Activated CD8-positive, alpha-beta memory T cell treated with anti-CD3 and anti-CD28 coated beads for 1 hour (primary cell): Measurements from ENCODE around the gene SP3.

Experiments used
- DNase-seq, 2 donors: peaks; one replicate each; pipeline ENCODE4 v3.0.0-alpha.2; 2020; ENCODE audit warnings: low read depth in 1 of 2; ENCODE audit errors: extremely low read depth in 1 of 2

Gene SP3

DNA sequence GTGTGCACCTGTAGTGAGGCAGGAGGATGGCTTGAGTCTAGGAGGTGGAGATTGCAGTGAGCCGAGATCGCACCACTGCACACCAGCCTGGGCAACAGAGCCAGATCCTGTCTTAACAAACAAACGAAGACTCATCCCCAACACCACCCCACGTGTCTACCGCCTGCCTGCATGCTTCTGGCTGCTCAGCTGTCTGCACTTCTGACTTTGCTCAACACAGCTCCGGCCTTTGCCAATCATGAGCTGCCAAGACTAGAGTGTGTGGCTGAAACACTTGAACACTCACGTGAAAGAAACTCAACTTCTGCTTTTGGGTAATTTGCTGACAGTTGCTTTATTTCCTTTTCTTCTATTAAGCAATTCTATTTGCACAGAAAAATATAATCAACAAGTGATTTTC is 32.1 kb upstream of the SP3 start:
- DNase-seq, result no peak

- DNase-seq, result no peak
Measured at GRCh38 chr2:173996766-173997165, 31.6 kb upstream of the SP3 start.

DNA sequence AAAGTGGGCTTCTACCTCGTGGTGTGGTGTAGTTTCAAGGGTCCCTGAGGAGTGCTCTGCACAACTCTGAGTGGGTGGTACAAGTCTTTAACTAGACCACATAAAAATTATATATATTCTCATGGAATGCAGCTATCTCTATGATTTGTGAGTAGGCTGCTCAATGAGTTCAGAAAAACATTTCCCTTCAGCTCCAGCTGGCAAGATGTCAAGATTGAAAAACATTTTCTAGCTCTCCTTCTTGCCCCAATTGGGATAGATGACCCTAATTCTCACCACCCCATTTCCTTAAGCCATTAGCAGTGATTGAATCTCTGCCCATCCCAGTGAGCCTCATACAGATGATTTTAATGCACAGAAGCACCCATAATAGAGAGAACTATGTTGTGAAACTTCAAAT is 28.3 kb upstream of the SP3 start:
- no peak for DNase-seq

DNA sequence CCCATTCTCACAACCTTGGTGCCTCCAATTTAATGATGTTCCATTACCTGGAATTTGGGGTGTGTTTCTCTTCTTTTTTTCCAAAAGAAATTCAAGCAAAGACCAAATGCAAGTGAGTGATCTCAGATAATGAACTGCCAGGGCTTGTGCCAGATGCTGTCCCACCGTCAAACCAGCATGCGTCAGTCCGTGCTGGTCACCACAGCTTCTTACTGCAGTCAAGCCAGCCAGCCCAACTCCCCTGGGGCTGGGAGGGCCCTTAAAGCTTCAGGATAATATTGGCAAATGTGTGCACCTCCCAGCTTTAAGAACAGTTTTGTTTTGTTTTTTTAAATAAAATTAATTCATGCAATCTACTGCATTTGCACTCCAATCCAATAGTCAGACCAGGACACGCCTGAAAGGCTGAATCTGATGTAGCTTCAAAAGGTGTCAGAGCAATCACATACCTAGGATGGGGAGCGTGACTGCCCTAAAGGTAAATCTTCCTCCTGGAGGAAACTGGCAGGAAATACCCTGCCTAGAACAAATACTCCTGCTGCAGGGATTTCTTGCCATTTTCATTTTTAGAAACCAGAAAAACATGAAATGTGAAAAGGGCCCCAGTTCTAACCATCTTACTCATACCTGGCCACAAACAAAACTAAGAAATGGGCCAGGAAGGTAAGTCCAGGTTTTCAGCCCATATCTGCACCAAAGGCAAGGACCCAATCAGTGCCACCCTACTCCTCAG is 26.8 kb upstream of the SP3 start:
- DNase-seq, result no peak

DNA sequence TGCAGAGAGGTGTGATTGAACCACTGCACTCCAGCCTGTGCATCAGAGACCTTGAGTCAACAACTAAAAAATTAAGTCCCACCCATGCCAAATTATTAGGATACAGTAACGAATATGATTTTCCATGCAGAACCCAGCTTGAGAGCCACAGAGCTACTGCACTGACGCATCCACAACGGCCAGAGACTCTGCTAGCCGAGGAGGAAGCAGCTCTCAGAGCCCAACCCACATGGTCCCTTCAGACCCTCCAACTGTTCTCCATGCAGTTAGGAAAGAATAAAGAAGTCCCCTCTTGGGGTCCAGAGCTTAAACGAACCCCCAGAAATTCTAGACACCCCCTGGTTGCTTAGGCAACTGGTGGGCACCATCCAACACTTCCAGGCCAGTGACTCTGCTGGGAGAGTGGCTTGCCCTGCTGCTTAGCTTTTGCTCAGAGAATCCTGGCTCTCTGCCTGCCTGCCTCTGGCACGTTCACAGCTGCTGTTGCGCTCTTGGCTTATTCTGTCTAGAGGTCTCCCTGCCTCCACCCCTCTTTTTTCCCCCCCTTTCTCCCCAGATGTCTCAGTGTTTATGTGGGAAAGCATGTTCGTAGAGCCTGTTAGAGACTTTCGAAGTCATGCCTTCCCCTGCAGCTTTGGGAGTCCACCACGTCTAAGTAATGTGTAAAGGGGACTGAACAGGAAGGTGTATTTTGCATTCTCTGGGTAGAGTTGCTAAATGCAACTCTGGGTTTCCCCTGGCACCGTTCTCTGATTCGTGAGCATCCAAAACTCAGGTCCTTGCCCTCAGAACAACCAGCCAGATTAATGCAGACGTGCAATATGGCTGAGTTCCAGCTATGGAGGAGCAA is 26.0 kb upstream of the SP3 start:
- DNase-seq, result no peak

DNA sequence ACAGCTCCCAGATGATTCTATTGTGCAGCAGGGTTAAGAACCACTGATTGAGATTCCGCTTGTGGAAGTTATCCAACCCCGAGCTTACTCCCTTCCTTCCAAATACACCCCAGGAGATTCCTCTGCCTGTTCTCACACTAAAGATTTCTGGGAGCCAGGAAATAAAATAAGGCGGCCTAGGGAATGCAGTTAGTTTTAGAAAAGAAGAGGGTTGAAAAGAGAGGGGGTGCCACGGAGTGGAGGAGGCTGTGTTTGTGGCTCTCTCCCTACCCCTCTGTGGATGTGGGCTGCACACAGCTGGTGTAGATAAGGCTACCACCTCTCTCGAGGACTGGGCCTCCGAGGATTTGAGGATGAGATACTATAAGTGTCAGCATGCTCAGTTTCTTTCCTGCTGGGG is 25.1 kb upstream of the SP3 start:
- DNase-seq, result no peak

- no peak for DNase-seq
Measured at GRCh38 chr2:173989884-173990215, 24.7 kb upstream of the SP3 start.

DNA sequence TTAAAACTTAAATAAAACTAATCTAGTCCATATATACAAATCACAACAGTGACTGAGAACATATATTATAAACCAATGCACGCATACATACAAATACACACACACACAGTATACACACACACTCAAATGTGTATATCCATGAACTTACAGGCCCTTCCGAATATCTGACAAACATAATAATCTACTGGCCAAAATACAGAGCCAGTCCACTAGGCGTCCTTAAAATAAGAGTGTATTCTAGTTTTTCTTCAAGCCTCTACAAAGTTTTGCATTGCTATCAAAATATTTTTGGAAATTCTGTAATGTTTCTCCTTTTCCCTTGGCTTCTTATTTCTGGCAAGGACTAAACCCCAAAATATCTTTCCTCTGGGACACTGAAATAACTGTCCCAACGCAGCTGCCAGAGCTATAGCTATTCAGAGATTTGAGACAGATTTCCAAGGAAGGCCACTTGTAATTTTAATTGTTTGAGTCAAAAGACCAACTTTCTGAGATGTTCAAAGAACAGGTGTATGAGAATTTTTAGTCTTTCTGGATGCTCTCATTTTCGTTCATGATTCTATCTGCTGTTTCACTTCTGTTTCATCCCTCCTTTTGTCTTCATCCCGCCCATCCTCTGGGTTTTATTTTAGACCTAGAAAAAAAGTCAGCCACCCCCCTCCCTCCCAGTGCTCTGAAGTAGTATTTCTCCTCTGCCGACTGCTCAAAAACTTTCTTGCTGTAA is 24.1 kb upstream of the SP3 start:
- no peak for DNase-seq

- no peak for DNase-seq
Measured at GRCh38 chr2:173986805-173987204, 21.6 kb upstream of the SP3 start.

GRCh38 chr2:173985605-173985992 is 20.4 kb upstream of the SP3 start:
- no peak for DNase-seq

GRCh38 chr2:173984866-173985604 is 19.9 kb upstream of the SP3 start:
- no peak for DNase-seq

GRCh38 chr2:173983391-173983871 is 18.3 kb upstream of the SP3 start:
- DNase-seq, result no peak

- no peak for DNase-seq
Measured at GRCh38 chr2:173982918-173983317, 17.7 kb upstream of the SP3 start.

- no peak for DNase-seq
Measured at GRCh38 chr2:173982182-173982714, 17.1 kb upstream of the SP3 start.

DNA sequence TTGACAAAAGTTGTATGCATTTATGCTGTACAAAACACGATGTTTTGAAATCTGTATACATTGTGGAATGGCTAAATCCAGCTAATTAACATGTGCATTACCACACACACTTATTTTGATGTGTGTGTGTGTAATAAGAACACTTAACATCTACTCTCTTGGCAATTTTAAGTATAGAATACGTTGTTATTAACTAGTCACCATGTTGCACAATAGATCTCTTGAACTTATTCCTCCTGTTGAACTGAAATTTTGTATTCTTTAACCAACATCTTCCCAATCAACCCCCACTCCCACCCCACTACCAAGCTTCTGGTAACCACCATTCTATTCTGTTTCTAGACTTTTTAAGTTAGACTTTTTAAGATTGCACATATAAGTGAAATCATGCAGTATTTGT is 16.3 kb upstream of the SP3 start:
- no peak for DNase-seq

GRCh38 chr2:173979751-173980351 is 14.7 kb upstream of the SP3 start:
- DNase-seq, result no peak

DNA sequence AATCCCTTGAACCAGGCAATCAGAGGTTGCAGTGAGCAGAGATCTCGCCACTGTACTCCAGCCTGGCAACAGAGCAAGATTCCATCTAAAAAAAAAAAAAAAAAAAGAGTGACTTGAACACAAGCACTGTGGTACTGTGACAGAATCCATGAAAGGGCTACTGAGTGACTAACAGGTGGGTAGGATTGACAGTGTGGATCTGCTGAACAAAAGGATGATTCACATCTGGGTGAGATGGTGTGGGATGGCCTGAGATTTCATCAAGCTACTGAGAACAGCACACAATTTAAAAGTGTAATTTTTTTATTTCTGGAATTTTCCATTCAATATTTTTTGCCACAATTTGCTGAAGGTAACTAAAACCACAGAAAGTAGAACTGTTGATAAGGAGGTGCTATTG is 13.3 kb upstream of the SP3 start:
- DNase-seq, result no peak

DNA sequence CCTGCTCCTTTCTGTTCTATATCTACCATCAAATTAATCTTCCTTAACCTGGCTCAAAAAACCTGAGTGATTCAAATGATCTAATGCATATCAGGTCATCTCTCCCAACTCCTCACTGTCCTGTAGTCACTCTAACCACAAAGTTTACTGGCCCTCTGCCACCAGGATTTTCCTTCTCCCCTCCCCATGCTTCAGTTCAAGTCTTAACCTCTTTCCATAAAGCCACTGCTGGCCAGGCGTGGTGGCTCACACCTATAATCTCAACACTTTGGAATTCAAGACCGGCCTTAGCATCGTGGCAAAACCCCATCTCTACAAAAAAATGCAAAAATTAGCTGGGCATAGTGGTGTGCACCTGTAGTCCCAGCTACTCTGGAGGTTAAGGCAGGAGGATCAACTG is 7.5 kb upstream of the SP3 start:
- no peak for DNase-seq

- DNase-seq, result no peak
Measured at GRCh38 chr2:173972165-173972564, 7.0 kb upstream of the SP3 start.

DNA sequence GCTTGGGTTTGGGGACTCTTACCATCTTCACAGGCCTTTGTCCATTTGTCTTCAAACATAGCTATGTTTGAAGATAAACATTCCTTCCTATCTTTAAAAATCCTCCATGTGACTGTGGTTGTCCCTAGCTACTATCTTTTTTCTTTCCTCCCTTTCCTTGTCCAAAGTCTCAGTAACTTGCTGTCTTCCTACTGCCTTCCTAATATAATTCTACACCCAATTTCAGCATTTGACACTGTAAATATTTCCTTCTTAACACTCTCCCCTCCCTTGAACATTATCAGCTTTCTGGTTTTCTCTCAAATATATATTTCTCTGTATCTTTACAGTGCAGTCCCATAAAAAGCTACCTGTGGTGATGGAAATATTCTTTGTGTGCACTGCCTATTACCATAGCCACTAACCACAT is 5.3 kb upstream of the SP3 start:
- DNase-seq, result no peak
